RCC 7860 (cell line): ENCODE data around the gene SAP25.
A peak's percentile ranks its signal among the peaks of the same experiment; 100 is the strongest.

Source experiments
- DNase-seq: peaks from one replicate; pipeline ENCODE4 v3.0.0-alpha.2; 2015; ENCODE audit warnings: low spot score
- FAIRE-seq: peaks from 2 replicates; lab custom pipeline; 2012; peaks lifted over from hg19 to GRCh38; lab: Jason Lieb, UNC

The SAP25 gene

GRCh38 chr7:100573691-100574361 is at the start of gene SAP25:
SAP25 (minus strand) TSS chr7:100573900; CDS start chr7:100573742, 158 bp downstream.
- DNase-seq (no peak), FAIRE-seq (no peak)

GRCh38 chr7:100621554-100621953 is 47.9 kb upstream of the SAP25 start:
- FAIRE-seq (no peak), DNase-seq (no peak)

DNA sequence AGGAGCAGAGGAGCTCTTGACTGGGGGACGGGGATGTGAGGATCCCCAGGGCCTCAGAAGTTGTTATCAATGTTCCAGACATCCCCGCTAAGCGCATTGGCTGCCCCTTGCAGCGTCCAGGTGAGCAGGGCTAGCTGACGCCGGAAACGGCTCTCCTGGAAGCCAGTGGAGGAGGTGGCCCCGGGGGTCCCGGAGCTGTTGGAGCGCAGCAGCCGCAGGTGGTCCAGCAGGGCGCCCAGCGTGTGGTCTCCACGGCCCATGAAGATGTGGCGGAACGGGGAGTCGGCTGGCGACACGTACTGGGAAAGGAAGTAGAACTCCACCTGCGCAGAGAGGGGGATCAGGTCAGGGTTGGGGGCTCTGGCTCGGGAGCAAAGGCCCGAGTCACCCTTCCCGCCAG is 47.1 kb upstream of the SAP25 start:
- no peak for DNase-seq
- FAIRE-seq = no peak

DNA sequence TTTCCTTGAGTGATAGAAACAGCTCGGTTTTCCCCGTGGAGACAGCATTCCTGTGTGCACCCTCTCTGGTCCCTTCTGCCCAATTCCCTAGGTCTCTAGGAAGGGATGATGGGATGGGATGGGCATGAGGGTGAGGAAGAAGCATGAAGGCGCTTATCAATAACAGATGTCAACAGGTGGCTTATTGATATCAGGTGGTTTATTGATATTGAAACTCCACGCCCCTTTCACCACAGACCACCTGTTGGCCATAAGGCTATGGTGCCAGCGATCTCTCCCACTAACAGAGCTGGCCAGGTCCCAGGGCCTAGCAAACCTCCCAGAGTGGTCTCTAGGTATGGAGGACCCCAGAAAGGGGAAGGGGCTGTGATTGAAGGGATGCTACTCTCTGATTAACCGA is 46.5 kb upstream of the SAP25 start:
- DNase-seq (no peak), FAIRE-seq (no peak)

- DNase-seq (peak; percentile 10), FAIRE-seq (no peak)
Observed at GRCh38 chr7:100614308-100614861, 40.7 kb upstream of the SAP25 start.

GRCh38 chr7:100613412-100614175 is 39.9 kb upstream of the SAP25 start:
- FAIRE-seq (no peak), DNase-seq (no peak)

DNA sequence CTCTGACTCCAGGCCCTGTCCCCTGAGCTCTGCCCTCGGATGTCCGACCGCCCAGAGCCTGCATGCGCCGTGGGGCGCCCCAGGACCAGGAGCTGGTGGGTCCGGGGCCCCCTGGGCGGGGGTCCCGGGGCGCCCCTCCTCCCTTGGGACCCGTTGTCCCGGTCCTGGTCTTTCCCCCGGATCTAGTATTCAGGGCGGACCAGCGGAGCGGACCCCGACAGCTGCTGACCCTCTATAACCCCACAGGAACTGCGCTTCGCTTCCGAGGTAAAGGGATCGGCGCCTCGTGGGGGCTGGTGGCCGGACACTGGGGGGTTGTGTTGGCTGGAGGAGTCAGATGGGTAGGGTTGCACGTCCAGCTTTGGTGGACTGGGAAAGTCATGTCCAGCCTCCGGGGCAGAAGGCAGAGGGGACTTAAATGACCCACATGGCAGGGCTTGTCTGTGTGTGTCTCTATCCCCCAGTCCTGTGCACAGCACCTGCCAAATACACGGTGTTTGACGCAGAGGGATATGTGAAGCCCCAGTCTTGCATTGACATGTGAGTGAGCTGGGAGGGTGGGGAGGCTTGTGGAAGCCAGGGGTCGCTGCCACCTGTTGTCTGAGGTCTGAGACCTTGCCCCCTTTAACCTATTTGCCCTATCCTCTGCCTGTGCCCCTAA is 39.2 kb upstream of the SAP25 start:
- no peak for FAIRE-seq
- DNase-seq = no peak

- peak; percentile 99 for DNase-seq
- peak; percentile 98 for FAIRE-seq
Observed at GRCh38 chr7:100611983-100612729, 38.5 kb upstream of the SAP25 start, which contains the start of gene MOSPD3. MOSPD3 (plus strand) TSS chr7:100612540; CDS start chr7:100612792, 252 bp downstream.

DNA sequence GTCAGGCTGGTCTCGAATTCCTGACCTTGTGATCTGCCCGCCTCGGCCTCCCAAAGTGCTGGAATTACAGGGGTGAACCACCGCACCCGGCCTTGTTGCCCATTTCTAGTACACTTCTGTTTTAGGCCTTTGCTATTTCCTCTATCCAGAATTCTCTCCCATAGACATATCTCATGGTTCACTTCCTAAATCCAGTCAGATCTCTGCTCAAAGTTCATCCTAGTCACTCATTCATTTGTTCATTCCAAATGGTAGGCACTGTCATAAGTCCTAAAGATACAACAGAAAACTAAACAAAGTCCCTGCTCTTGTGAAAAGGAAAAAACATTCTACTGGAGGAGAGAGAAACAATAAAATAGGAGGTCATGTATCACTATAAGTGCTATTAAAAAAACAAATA is 36.3 kb upstream of the SAP25 start:
- DNase-seq (no peak), FAIRE-seq (no peak)

DNA sequence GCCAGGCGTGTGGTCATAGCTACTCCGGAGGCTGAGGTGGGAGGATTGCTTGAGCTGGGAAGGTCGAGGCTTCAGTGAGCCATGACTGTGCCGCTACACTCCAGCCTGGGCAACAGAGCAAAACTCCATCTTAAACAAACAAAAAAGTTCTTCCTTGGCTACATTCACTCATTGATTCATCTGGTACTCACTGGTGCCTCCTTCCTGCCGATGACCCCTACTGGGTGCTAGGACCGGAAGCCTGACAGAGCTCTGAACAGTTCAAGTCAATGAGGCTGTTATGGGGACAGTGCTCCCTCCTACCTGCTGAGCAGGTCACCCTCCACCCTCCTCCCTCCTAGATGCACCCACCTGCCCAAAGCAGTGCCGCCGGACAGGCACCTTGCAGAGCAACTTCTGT is 33.4 kb upstream of the SAP25 start:
- DNase-seq (peak; percentile 93), FAIRE-seq (peak; percentile 30)

- FAIRE-seq (no peak), DNase-seq (no peak)
Observed at GRCh38 chr7:100606313-100606712, 32.6 kb upstream of the SAP25 start.

- DNase-seq (no peak), FAIRE-seq (no peak)
Observed at GRCh38 chr7:100604976-100605911, 31.5 kb upstream of the SAP25 start.

DNA sequence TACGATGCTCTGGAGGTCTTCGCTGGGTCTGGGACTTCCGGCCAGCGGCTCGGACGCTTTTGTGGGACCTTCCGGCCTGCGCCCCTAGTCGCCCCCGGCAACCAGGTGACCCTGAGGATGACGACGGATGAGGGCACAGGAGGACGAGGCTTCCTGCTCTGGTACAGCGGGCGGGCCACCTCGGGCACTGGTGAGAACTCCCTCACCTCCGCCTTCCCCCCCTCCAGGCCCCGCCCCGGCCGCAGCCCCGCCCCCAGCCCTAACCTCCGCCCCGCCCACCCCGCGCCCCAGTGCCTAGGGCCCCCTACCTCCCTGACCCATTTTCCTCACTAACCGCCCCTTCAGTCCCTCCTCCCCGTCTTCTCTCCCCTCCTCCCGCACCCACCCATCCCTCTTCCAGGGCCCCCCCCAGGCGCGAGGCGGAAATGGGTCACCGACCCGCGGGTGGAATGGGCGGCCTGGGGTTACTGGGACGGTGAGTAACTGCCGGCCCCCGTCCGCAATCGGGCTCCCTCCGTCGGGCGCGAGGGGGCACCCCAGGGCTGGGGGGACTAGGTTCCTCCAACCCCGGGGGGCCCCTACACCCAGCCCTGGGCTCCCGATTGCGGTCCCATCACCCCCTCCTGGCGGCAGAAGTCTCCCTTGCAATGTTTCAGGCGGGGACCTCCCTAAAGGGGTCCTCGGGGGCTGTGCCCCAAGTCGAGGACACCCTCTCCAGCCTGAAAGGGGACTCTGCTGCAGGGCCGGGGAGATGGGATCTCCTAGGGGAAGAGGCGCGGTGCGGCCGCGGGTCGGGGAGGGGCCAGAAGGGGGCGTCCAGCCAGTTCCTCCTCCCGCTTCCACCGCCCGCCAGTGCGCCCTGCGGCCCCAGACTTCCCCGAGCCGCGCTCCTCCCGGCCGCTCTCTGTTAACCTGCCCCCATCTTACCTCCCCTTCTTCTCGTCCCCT is 30.6 kb upstream of the SAP25 start:
- peak; percentile 42 for DNase-seq

GRCh38 chr7:100603726-100604027 is 30.0 kb upstream of the SAP25 start:
- FAIRE-seq (no peak), DNase-seq (no peak)

More for the DNA sequence above, 30.6 kb upstream of the SAP25 start:
- FAIRE-seq = no peak

GRCh38 chr7:100602889-100603725 is 29.4 kb upstream of the SAP25 start:
- FAIRE-seq = no peak
- DNase-seq = no peak

- FAIRE-seq = no peak
- DNase-seq = no peak
Observed at GRCh38 chr7:100600730-100601038, 27.0 kb upstream of the SAP25 start.

DNA sequence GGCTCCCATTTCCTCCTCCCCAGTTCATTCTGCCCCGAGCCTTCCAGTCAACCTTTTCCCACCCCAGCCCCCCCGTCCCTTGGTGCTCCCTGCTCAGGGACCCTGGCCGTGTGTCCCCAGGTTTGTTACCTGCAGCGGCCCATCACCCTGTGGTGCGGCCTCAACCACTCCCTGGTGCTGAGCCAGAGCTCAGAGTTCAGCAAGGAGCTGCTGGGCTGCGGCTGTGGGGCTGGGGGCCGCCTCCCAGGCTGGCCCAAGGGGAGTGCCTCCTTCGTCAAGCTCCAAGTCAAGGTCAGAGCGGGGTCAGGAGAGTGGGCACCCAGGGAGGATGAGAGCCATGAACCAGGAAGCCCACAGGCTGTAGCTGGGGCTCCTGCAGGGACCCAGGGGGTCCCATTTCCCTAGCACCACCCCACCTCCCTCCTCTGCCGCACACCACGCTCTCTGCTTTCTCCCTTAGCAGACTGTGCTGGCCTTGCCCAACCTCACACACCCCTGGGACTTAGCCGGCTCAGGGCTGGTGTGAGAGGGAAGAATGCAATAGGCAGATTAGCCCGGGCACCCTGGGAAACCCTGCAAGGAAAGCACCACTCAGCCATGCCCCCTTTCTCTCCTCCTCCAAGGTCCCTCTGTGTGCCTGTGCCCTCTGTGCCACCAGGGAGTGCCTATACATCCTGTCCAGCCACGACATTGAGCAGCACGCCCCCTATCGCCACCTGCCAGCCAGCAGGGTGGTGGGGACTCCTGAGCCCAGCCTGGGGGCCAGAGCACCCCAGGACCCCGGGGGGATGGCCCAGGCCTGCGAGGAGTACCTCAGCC is 26.4 kb upstream of the SAP25 start:
- no peak for FAIRE-seq
- DNase-seq = no peak
